Glutamatergic neuron (in vitro differentiated cells): ENCODE data around the gene CPNE6. TPM values are rescaled to one million over a fixed set of nuclear protein-coding genes. Genes with fewer than 3 reads are reported as not detected.
A peak's percentile ranks its signal among the peaks of the same experiment; 100 is the strongest.
"Not testable (repeated sequence)": the region's sequence is repeated elsewhere in the genome, so short reads cannot be mapped to it uniquely, and the experiment has no call there.

Experiments
- DNase-seq: peaks from one replicate; pipeline ENCODE4 v3.0.0; 2022
- H3K27ac Mint-ChIP-seq: one replicate; pipeline ENCODE4 v1.8.0; 2020; ENCODE audit warnings: mild to moderate bottlenecking, mixed read lengths, inconsistent platforms; ENCODE audit not compliant: unreplicated experiment
- H3K27me3 Mint-ChIP-seq: one replicate; pipeline ENCODE4 v1.8.0; 2020; ENCODE audit warnings: mild to moderate bottlenecking, moderate library complexity, mixed read lengths, inconsistent platforms; ENCODE audit not compliant: unreplicated experiment
- H3K36me3 Mint-ChIP-seq: one replicate; pipeline ENCODE4 v1.8.0; 2020; ENCODE audit warnings: mild to moderate bottlenecking, mixed read lengths, inconsistent platforms; ENCODE audit not compliant: unreplicated experiment
- H3K4me1 Mint-ChIP-seq: one replicate; pipeline ENCODE4 v1.8.0; 2020; ENCODE audit warnings: mild to moderate bottlenecking, low read depth, mixed read lengths, inconsistent platforms; ENCODE audit not compliant: unreplicated experiment
- H3K4me3 Mint-ChIP-seq: one replicate; pipeline ENCODE4 v1.8.0; 2020; ENCODE audit warnings: mild to moderate bottlenecking, mixed read lengths, inconsistent platforms; ENCODE audit not compliant: unreplicated experiment
- H3K9me3 Mint-ChIP-seq: one replicate; pipeline ENCODE4 v1.8.0; 2020; ENCODE audit warnings: mild to moderate bottlenecking, moderate library complexity, mixed read lengths, inconsistent platforms; ENCODE audit not compliant: unreplicated experiment
- CTCF ChIP-seq: fragments of 200-600 bp; sonication (generic); IDR thresholded peaks from one replicate; pipeline ENCODE4 v1.5.0; 2021; ENCODE audit not compliant: partially characterized antibody, unreplicated experiment
- total RNA-seq: library from RNA; stranded (reverse); fragmentation: NEBNext Ultra II Directional; extraction: Animal tissue kit (Norgen Biotek cat#: 25700); gene quantifications from one replicate; pipeline ENCODE4 v1.2.1, GENCODE V29; 2021; ENCODE audit not compliant: unreplicated experiment

CPNE6 gene
- total RNA-seq, 1 donor from 2014 or later, result 0.44 TPM

DNA sequence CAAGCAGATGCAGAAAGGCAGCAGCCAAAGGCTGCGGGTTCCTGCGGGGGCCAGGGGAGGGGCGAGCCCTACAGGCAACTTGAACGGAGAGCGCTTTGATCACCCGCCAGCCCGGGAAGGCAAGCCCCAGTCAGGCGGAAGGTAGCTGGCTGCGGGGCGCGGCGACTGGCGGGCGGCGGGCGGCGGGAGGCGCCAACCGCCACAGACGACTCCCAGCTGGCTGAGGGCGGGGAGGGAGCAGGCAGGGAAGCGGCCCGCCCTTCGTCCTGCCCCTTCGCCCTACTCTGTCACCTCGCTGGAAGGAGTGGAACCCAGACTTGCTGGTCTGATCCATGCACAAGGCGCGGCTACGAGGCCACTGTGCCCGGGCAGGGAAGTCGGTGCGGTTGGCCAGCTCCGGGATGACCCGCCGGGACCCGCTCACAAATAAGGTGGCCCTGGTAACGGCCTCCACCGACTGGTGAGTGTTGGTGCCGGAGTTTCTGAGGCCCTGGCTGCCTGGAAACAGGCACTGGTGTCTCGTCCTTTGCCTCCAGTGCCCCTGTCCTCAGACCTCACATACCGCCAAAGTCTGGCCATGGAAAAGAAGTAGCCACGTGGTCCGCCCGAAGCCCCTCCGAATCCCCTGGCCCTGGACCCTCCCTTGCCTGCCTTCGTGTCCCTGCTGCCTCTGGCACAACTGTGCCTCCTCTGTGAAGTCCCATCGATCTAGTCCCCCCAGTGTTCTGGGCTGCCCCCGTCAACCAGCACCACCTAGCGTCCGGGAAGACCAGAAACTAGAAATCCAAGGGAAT lies 35.0 kb upstream of the CPNE6 start:
- peak overlapping the region; percentile 92 for H3K4me3 Mint-ChIP-seq
- peak overlapping the region; percentile 88 for H3K27ac Mint-ChIP-seq
- peaks cover 7% of the 10 kb centered on the region for H3K9me3 Mint-ChIP-seq
- no peaks in the 10 kb centered on the region for H3K36me3 Mint-ChIP-seq
- peak; percentile 83 for DNase-seq
- TF ChIP-seq CTCF, result peak; percentile 60
- H3K27me3 Mint-ChIP-seq, result peaks cover 15% of the 10 kb centered on the region
- H3K4me1 Mint-ChIP-seq, result peaks cover 4% of the 10 kb centered on the region

DNA sequence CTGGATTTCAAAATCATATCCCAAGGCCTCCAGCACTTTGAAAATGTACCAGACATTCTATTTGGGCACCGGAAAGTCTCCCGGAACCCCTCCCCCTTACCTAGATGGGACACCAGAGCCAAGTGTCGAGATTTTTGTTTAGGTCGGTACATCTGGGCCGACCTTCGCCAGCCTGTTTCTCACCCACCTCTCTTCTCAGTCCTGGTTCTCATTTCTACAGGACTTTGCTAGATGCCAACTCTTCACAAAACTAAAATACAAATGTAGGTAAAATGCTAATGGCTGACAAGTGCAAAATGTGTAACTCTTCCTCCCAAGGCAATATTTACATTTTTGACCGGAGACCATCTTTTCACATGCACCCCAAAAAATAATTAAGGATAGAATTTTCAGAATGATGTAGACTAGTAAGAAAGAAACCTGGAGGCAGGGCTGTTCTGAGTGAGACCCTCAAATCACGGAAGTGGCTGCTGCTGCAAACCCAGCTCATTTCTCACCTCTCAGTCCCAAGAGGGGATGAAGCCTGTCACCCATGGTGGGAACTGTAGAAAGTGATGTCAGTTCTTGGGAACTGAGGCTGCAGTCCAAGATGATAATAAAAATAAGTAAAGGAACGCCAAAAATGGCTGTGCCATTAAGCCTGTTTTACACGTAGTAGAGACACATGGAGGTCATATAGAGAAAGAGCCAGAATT lies 34.3 kb upstream of the CPNE6 start:
- not testable (repeated sequence) for H3K36me3 Mint-ChIP-seq, DNase-seq, H3K4me1 Mint-ChIP-seq, H3K9me3 Mint-ChIP-seq
- H3K4me3 Mint-ChIP-seq, result peak overlapping the region; percentile 92
- H3K27ac Mint-ChIP-seq, result peak overlapping the region; percentile 88
- peaks cover 15% of the 10 kb centered on the region for H3K27me3 Mint-ChIP-seq

- Mint-ChIP-seq H3K36me3 (no peaks in the 10 kb centered on the region), H3K9me3 (peaks cover 7% of the 10 kb centered on the region), H3K4me1 (peaks cover 5% of the 10 kb centered on the region), H3K4me3 (no peak overlapping the region), H3K27me3 (peaks cover 15% of the 10 kb centered on the region), H3K27ac (no peak overlapping the region)
- TF ChIP-seq CTCF, result no peak
- no peak for DNase-seq
Observed at GRCh38 chr14:24037658-24038037, 33.7 kb upstream of the CPNE6 start.

DNA sequence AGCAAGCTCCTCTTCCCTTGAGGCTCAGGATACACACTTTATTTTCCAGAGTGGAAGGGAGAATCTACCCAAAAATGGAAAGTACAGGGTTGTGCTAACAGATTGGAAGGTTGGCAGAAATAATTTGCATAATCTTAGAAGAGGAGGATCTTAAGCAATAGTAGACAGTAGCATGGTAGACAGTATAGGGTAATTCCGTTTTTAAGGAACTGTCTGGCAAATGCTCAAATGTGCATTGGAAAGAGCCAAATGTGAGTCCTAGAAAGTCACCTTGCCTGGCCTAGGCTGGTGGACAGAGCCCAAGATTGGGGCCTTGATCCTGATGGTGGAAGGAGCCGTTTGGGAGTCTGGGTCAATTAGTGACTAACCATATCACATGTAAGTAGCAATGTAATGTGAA lies 32.7 kb upstream of the CPNE6 start:
- Mint-ChIP-seq H3K36me3 (no peaks in the 10 kb centered on the region), H3K4me1 (peaks cover 8% of the 10 kb centered on the region), H3K4me3 (no peak overlapping the region), H3K27me3 (peaks cover 15% of the 10 kb centered on the region), H3K9me3 (peaks cover 7% of the 10 kb centered on the region), H3K27ac (no peak overlapping the region)
- DNase-seq, result no peak
- TF ChIP-seq CTCF, result no peak

DNA sequence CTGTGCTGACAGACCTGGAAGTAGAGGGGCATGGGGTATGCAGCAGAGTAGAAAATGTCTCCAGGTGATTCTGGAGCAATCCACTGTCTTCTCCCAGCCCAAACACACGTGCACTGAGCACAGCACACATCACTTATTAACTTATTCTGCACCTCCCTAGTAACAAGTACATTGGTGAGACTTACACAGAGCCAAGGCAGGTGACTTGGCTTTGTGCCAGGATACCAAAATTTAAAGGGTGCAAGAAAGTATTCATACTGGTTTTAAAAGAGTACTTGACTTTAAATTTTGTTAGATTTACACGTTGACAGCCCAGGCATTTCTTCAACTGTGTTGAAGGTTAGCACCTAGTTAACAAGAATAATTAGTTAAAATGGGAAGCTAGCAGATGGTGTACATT lies 30.7 kb upstream of the CPNE6 start:
- Mint-ChIP-seq H3K27me3 (peaks cover 15% of the 10 kb centered on the region), H3K9me3 (peaks cover 5% of the 10 kb centered on the region), H3K4me1 (peaks cover 8% of the 10 kb centered on the region), H3K27ac (no peak overlapping the region), H3K4me3 (no peak overlapping the region), H3K36me3 (no peaks in the 10 kb centered on the region)
- no peak for DNase-seq
- no peak for TF ChIP-seq CTCF
